ENCODE measurements around the gene LRWD1.

DNA sequence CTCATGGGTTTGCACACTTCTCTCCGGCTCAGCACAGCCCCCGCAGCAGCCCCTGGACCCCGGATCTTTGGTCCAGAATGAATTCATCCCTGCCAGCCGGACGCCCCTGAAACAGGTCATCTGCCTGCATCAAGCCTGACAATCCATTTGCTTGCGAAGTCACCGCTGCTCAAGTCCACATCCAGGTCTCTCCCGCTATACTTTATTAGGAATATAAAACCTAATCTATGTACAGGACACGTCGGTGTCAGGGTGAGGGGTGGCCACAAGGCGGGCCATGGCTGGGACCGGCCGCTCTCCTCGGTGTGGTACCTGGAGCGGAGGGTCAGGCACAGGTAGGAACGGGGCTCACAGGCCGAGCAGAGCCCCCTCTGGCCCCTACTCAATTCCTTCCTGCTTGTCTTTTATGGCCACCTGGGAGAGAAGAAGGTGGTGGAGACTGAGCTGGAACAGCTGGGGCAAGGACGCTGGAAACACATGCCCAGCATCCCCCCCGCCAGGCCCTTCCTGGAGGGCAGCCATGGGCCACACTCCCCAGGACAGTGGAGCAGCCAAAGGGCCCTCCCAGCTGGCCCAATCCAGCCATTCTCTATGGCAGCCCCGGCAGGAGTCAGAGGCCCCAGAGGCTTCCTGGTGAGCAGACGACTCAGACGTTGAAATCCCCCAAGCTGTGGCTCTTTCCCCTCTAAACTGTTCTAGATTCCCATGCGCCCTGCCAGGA, 8.6 kb downstream of the LRWD1 start:
- TF ChIP-seq POLR2A (IDR thresholded peaks at IDR 0.05) (no peak), POLR2AphosphoS5 (IDR thresholded peaks at IDR 0.05) (no peak)
- TF ChIP-seq, protein P1, sequence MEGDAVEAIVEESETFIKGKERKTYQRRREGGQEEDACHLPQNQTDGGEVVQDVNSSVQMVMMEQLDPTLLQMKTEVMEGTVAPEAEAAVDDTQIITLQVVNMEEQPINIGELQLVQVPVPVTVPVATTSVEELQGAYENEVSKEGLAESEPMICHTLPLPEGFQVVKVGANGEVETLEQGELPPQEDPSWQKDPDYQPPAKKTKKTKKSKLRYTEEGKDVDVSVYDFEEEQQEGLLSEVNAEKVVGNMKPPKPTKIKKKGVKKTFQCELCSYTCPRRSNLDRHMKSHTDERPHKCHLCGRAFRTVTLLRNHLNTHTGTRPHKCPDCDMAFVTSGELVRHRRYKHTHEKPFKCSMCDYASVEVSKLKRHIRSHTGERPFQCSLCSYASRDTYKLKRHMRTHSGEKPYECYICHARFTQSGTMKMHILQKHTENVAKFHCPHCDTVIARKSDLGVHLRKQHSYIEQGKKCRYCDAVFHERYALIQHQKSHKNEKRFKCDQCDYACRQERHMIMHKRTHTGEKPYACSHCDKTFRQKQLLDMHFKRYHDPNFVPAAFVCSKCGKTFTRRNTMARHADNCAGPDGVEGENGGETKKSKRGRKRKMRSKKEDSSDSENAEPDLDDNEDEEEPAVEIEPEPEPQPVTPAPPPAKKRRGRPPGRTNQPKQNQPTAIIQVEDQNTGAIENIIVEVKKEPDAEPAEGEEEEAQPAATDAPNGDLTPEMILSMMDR (IDR thresholded peaks at IDR 0.05) = no peak

All from prostate gland (tissue), 2 donors.